Measurements from ENCODE around the gene BCL2L13.

DNA sequence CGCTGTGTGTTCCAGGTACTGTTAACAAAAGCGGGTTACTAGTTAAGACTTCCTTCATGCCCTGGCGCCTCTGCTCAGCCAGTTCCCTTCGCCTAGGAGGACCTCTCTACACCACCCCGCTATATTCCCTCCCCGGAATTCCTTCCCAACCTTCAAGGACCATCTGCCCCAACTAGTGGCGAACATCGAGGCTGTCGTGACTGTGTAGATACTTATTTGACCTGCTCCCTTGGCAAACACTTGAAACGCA is 450 bp upstream of the BCL2L13 start:
- TF ChIP-seq POLR2A (IDR thresholded peaks at IDR 0.05): no peak
- TF ChIP-seq CTCF (IDR thresholded peaks at IDR 0.05): peak in 1 of 7 experiments; percentile 3
